ENCODE results near the gene USE1. TPM values are rescaled to one million over a fixed set of nuclear protein-coding genes. Genes with fewer than 3 reads are reported as not detected.

The USE1 gene
- total RNA-seq, 6 experiments from 2014 or later, result 23.5 to 29.3 (median 25.7) TPM

GRCh38 chr19:17205237-17206140 is 9.7 kb upstream of the USE1 start:
- peak; percentile 49 for DNase-seq
- Mint-ChIP-seq H3K4me1 (ENCODE audit: low read depth) (peaks cover 10% of the 10 kb centered on the region), H3K27ac (no peak overlapping the region), H3K36me3 (ENCODE audit: low read depth) (peaks cover 48% of the 10 kb centered on the region), H3K9me3 (no peaks in the 10 kb centered on the region), H3K27me3 (ENCODE audit: insufficient read depth) (peaks cover 12% of the 10 kb centered on the region), H3K4me3 (no peak overlapping the region)
- TF ChIP-seq CTCF (IDR thresholded peaks at IDR 0.05), result peak; percentile 85

- TF ChIP-seq CTCF (IDR thresholded peaks at IDR 0.05), result no peak
- no peak overlapping the region for H3K27ac Mint-ChIP-seq
- H3K27me3 Mint-ChIP-seq (ENCODE audit: insufficient read depth), result peaks cover 11% of the 10 kb centered on the region
- no peak overlapping the region; the same call in 1 of the 2 replicates for H3K4me3 Mint-ChIP-seq
- no peaks in the 10 kb centered on the region for H3K9me3 Mint-ChIP-seq
- DNase-seq, result no peak
- H3K4me1 Mint-ChIP-seq (ENCODE audit: low read depth), result peaks cover 10% of the 10 kb centered on the region
- peaks cover 33% of the 10 kb centered on the region for H3K36me3 Mint-ChIP-seq (ENCODE audit: low read depth)
These were observed 8.2 kb upstream of the USE1 start for GRCh38 chr19:17206736-17207581.

GRCh38 chr19:17209126-17210036 is 5.8 kb upstream of the USE1 start:
- peak; percentile 7 for DNase-seq
- TF ChIP-seq CTCF (IDR thresholded peaks at IDR 0.05), result no peak
- Mint-ChIP-seq H3K4me3 (no peak overlapping the region), H3K36me3 (ENCODE audit: low read depth) (peaks cover 26% of the 10 kb centered on the region), H3K27ac (peak overlapping the region; percentile 42; the same call in 1 of the 2 replicates), H3K4me1 (ENCODE audit: low read depth) (peaks cover 11% of the 10 kb centered on the region), H3K9me3 (no peaks in the 10 kb centered on the region), H3K27me3 (ENCODE audit: insufficient read depth) (peaks cover 8% of the 10 kb centered on the region; the same call in 1 of the 2 replicates)

- H3K36me3 Mint-ChIP-seq (ENCODE audit: low read depth), result peaks cover 26% of the 10 kb centered on the region
- H3K4me3 Mint-ChIP-seq, result no peak overlapping the region; the same call in 1 of the 2 replicates
- no peak for DNase-seq
- no peak for TF ChIP-seq CTCF (IDR thresholded peaks at IDR 0.05)
- H3K27ac Mint-ChIP-seq, result no peak overlapping the region; the same call in 1 of the 2 replicates
- H3K27me3 Mint-ChIP-seq (ENCODE audit: insufficient read depth), result peaks cover 5% of the 10 kb centered on the region
- H3K9me3 Mint-ChIP-seq, result no peaks in the 10 kb centered on the region
- peaks cover 20% of the 10 kb centered on the region for H3K4me1 Mint-ChIP-seq (ENCODE audit: low read depth)
These were observed 4.9 kb upstream of the USE1 start for GRCh38 chr19:17210296-17210695.

All from HFFc6 (cell line).